Transverse colon (tissue), 3 donors: ENCODE results near the gene PDZK1IP1.

Experiments
- POLR2A ChIP-seq: fragments of 450-650 bp; IDR thresholded peaks from one replicate; pipeline ENCODE4 v1.6.1; 2016; ENCODE audit warnings: antibody characterized with exemption, mild to moderate bottlenecking, moderate library complexity
- TF ChIP-seq, protein P1 (sequence below), 5 experiments: fragments of 200-600 bp in 3 of 5; fragments of 450-650 bp in 2 of 5; sonication (generic) in 3 of 5; IDR thresholded peaks; 1 replicate in 2 of 5; 2 replicates in 3 of 5; pipeline ENCODE4 v1.5.1; 2016 to 2017; ENCODE audit warnings: antibody characterized with exemption in 5 of 5, inconsistent platforms in 3 of 5, mild to moderate bottlenecking in 2 of 5, moderate library complexity in 1 of 5

DNA sequence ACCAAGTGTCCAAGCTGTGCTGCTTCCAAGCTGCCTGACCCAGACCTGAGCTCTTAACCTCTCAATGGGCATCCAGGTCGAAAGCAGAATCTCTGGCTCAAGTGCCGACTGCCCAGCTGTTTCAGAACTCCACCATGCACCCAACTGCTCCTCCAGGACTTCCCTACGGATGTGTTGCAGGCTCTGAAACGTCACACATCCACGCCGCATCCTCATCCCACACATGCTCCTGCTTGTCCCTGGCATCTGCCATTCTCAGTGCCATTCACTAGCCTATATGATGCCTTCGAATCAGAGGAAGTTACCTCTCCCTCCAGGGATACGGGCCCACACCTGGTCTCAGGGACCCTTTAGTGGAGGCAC is 11.2 kb downstream of the PDZK1IP1 start:
- TF ChIP-seq, protein P1, sequence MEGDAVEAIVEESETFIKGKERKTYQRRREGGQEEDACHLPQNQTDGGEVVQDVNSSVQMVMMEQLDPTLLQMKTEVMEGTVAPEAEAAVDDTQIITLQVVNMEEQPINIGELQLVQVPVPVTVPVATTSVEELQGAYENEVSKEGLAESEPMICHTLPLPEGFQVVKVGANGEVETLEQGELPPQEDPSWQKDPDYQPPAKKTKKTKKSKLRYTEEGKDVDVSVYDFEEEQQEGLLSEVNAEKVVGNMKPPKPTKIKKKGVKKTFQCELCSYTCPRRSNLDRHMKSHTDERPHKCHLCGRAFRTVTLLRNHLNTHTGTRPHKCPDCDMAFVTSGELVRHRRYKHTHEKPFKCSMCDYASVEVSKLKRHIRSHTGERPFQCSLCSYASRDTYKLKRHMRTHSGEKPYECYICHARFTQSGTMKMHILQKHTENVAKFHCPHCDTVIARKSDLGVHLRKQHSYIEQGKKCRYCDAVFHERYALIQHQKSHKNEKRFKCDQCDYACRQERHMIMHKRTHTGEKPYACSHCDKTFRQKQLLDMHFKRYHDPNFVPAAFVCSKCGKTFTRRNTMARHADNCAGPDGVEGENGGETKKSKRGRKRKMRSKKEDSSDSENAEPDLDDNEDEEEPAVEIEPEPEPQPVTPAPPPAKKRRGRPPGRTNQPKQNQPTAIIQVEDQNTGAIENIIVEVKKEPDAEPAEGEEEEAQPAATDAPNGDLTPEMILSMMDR (IDR thresholded peaks at IDR 0.05), result no peak
- no peak for TF ChIP-seq POLR2A
